Testis (tissue), 2 donors: ENCODE results near the gene DGKD.

ENCODE experiments used
- POLR2A ChIP-seq: fragments of 450-650 bp; IDR thresholded peaks from one replicate; pipeline ENCODE4 v1.6.1; 2017; ENCODE audit warnings: antibody characterized with exemption, mild to moderate bottlenecking, moderate library complexity
- TF ChIP-seq, protein P1 (sequence below), 3 experiments: fragments of 450-650 bp in 2 of 3; fragments of 200-600 bp in 1 of 3; sonication (generic) in 1 of 3; IDR thresholded peaks; one replicate each; pipeline ENCODE4 v1.5.1; 2016 to 2019; ENCODE audit warnings: antibody characterized with exemption in 3 of 3, mild to moderate bottlenecking in 2 of 3, moderate library complexity in 1 of 3

DNA sequence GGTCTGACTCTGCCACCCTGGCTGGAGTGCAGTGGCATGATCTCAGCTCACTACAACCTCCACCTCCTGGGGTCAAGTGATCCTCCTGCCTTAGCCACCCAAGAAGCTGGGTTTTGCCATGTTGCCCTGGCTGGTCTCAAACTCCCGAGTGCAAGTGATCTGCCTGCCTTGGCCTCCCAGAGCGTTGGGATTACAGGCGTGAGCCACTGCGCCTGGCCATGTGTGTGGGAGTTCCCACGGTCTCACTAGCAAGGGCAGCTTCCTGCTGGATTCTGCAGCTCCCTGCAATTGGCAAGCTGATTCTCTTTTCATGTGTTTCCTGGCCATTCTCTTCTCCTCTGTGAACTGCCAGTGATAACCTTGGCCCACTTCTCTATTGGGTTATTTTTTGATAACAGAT is 128.3 kb downstream of the DGKD start:
- TF ChIP-seq POLR2A, result no peak
- TF ChIP-seq, protein P1, sequence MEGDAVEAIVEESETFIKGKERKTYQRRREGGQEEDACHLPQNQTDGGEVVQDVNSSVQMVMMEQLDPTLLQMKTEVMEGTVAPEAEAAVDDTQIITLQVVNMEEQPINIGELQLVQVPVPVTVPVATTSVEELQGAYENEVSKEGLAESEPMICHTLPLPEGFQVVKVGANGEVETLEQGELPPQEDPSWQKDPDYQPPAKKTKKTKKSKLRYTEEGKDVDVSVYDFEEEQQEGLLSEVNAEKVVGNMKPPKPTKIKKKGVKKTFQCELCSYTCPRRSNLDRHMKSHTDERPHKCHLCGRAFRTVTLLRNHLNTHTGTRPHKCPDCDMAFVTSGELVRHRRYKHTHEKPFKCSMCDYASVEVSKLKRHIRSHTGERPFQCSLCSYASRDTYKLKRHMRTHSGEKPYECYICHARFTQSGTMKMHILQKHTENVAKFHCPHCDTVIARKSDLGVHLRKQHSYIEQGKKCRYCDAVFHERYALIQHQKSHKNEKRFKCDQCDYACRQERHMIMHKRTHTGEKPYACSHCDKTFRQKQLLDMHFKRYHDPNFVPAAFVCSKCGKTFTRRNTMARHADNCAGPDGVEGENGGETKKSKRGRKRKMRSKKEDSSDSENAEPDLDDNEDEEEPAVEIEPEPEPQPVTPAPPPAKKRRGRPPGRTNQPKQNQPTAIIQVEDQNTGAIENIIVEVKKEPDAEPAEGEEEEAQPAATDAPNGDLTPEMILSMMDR (IDR thresholded peaks at IDR 0.05), result no peak
